ENCODE measurements around the gene BTG4.

- TF ChIP-seq CTCF (IDR thresholded peaks at IDR 0.05), result no peak
- TF ChIP-seq POLR2A (IDR thresholded peaks at IDR 0.05), result no peak
Measured at GRCh38 chr11:111514216-111515031, 2.2 kb upstream of the BTG4 start, which contains the start of gene HOATZ.
